ENCODE data around the gene MRFAP1L1.

GRCh38 chr4:6697131-6697530, 12.5 kb downstream of the MRFAP1L1 start:
- TF ChIP-seq CTCF (IDR thresholded peaks at IDR 0.05): no peak
- TF ChIP-seq EZH2 (IDR thresholded peaks at IDR 0.05; ENCODE audit: borderline replicate concordance, insufficient read depth, low read depth, low read length, poor library complexity, severe bottlenecking): no peak
